Measurements from ENCODE around the gene HS6ST2.

GRCh38 chrX:132669142-132669541 lies 289.3 kb downstream of the HS6ST2 start:
- TF ChIP-seq CTCF (IDR thresholded peaks at IDR 0.05) (no peak), ELF4 (CRISPR knock-in tag; IDR thresholded peaks at IDR 0.05; ENCODE audit: low read depth) (no peak), E2F5 (CRISPR knock-in tag; IDR thresholded peaks at IDR 0.05) (no peak), ATF3 (CRISPR knock-in tag; conservative IDR thresholded peaks at IDR 0.05) (no peak), JUN (CRISPR knock-in tag; IDR thresholded peaks at IDR 0.05) (no peak)

All from WTC11 (cell line).